ENCODE data around the gene AP1G2. TPM values are rescaled to one million over a fixed set of nuclear protein-coding genes. Genes with fewer than 3 reads are reported as not detected.

AP1G2 gene
- total RNA-seq, 2 experiments from 2014 or later = 193 to 198 TPM

DNA sequence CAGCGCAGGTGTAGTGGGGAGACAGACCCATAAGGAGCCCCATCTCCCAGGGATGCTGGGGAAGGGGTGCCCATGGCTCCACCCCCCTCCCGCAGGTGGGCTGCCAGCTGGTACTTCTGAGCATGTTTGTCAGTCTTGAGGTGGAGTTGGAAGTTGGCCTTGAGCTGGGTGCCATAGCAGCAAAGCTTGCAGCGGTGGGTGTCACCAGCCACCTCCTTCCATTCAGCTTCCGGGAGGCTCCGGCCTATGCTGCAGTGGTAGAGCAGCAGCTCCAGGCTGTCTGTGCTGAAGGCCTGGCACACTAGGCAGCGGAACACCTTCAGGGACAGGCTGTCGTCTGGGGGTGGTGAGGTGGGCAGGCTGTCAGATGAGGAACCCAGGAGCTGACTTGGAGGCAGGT is 34.9 kb downstream of the AP1G2 start:
- no peaks in the 10 kb centered on the region for H3K27me3 ChIP-seq (ENCODE audit: control insufficient read depth in 1 of 2, insufficient read depth in 2 of 2, low read length in 2 of 2)
- POLR2A ChIA-PET = no interaction called here
- Mint-ChIP-seq H3K27ac (no peak overlapping the region), H3K36me3 (ENCODE audit: low read depth) (no peaks in the 10 kb centered on the region), H3K9me3 (no peaks in the 10 kb centered on the region), H3K4me3 (no peak overlapping the region), H3K27me3 (no peaks in the 10 kb centered on the region), H3K4me1 (ENCODE audit: low read depth) (peaks cover 10% of the 10 kb centered on the region)
- DNase-seq (no peak), ATAC-seq (ENCODE audit: poor library complexity) (no peak)
- no peak overlapping the region for H3K4me3 ChIP-seq (ENCODE audit: low read length)
- no peaks in the 10 kb centered on the region for H3K9me3 ChIP-seq (ENCODE audit: control insufficient read depth in 1 of 2, insufficient read depth in 1 of 2, low read length in 2 of 2)
- H3K4me1 ChIP-seq (ENCODE audit: insufficient read depth, low read length) = no peaks in the 10 kb centered on the region
- CTCF ChIA-PET = no interaction called here
- TF ChIP-seq, protein P1, sequence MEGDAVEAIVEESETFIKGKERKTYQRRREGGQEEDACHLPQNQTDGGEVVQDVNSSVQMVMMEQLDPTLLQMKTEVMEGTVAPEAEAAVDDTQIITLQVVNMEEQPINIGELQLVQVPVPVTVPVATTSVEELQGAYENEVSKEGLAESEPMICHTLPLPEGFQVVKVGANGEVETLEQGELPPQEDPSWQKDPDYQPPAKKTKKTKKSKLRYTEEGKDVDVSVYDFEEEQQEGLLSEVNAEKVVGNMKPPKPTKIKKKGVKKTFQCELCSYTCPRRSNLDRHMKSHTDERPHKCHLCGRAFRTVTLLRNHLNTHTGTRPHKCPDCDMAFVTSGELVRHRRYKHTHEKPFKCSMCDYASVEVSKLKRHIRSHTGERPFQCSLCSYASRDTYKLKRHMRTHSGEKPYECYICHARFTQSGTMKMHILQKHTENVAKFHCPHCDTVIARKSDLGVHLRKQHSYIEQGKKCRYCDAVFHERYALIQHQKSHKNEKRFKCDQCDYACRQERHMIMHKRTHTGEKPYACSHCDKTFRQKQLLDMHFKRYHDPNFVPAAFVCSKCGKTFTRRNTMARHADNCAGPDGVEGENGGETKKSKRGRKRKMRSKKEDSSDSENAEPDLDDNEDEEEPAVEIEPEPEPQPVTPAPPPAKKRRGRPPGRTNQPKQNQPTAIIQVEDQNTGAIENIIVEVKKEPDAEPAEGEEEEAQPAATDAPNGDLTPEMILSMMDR (IDR thresholded peaks at IDR 0.05) = no peak
- intact Hi-C loops (cut with DNase I, micrococcal nuclease) = no loop called here
- no peak overlapping the region for H3K27ac ChIP-seq (ENCODE audit: low read depth in 1 of 2, low read length in 2 of 2)
- no peaks in the 10 kb centered on the region for H3K36me3 ChIP-seq (ENCODE audit: insufficient read depth, low read length)

DNA sequence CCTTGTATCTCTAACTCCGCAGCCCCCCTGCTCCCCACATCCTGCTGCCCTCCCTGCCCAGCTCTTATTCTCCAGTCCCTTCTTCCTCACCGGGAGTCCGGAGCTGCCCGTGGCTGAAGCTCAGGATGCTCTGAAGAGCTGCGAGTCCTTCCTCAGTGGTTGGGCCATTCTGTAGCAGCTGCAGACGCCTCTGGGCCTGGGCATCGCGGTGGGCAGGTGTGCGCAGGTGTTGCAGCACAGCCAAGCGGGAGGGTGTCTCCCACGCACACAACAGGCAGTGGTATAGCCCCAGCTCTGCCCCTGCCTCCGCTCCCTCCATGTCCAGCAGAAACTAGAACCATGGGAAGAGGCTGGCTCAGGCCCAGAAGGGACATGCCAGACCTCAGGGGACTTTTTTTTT is 36.2 kb downstream of the AP1G2 start:
- no peak overlapping the region for H3K27ac Mint-ChIP-seq
- Histone ChIP-seq H3K27ac (ENCODE audit: low read depth in 1 of 2, low read length in 2 of 2) (no peak overlapping the region), H3K36me3 (ENCODE audit: insufficient read depth, low read length) (no peaks in the 10 kb centered on the region), H3K4me3 (ENCODE audit: low read length) (no peak overlapping the region), H3K4me1 (ENCODE audit: insufficient read depth, low read length) (no peaks in the 10 kb centered on the region), H3K9me3 (ENCODE audit: control insufficient read depth in 1 of 2, insufficient read depth in 1 of 2, low read length in 2 of 2) (no peaks in the 10 kb centered on the region), H3K27me3 (ENCODE audit: control insufficient read depth in 1 of 2, insufficient read depth in 2 of 2, low read length in 2 of 2) (no peaks in the 10 kb centered on the region)
- no peaks in the 10 kb centered on the region for H3K9me3 Mint-ChIP-seq
- no peak overlapping the region for H3K4me3 Mint-ChIP-seq
- ChIA-PET CTCF (no interaction called here), POLR2A (no interaction called here)
- no peaks in the 10 kb centered on the region for H3K36me3 Mint-ChIP-seq (ENCODE audit: low read depth)
- ATAC-seq (ENCODE audit: poor library complexity) = no peak
- H3K4me1 Mint-ChIP-seq (ENCODE audit: low read depth) = peaks cover 10% of the 10 kb centered on the region
- H3K27me3 Mint-ChIP-seq = no peaks in the 10 kb centered on the region
- intact Hi-C loops (cut with DNase I, micrococcal nuclease) = no loop called here
- TF ChIP-seq, protein P1 (IDR thresholded peaks at IDR 0.05) = no peak
- DNase-seq = no peak

DNA sequence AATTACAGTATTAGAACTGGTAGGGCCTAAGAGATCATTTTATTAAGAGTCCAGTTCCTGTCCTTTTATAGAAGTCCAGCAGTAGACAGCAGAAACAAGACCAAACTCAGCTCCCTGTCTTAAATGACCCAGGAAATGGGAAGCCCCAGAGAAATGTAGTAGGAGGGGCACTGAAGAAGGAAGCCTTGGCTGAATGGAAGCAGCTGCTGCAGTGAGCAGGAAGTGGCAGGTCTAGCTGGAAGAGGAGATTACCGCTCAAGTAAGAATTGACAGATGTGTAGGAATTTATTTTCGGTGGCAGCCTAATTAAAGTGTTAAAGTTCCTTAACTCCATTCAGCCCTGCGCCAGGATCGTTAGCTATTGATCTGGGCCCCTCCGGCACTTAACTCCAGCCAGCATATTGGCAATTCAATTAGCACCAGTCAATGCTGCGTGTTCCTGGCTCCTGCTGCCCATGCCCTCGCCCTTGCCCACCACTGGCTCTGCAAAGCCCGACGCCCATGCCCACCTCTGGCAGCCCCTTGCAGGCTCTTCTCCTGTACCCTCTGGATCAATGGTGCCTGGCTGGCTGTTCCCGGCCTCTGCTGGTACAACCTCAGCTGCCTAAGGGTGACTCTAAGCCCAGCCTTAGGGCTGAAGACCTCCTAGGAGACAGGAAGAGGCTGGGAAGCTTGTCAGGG is 37.1 kb downstream of the AP1G2 start:
- no peak for DNase-seq
- peaks cover 10% of the 10 kb centered on the region for H3K4me1 Mint-ChIP-seq (ENCODE audit: low read depth)
- intact Hi-C loops (cut with DNase I, micrococcal nuclease) = no loop called here
- H3K27ac Mint-ChIP-seq = no peak overlapping the region
- Histone ChIP-seq H3K36me3 (ENCODE audit: insufficient read depth, low read length) (no peaks in the 10 kb centered on the region), H3K27ac (ENCODE audit: low read depth in 1 of 2, low read length in 2 of 2) (no peak overlapping the region), H3K4me3 (ENCODE audit: low read length) (no peak overlapping the region), H3K9me3 (ENCODE audit: control insufficient read depth in 1 of 2, insufficient read depth in 1 of 2, low read length in 2 of 2) (no peaks in the 10 kb centered on the region), H3K4me1 (ENCODE audit: insufficient read depth, low read length) (no peaks in the 10 kb centered on the region), H3K27me3 (ENCODE audit: control insufficient read depth in 1 of 2, insufficient read depth in 2 of 2, low read length in 2 of 2) (no peaks in the 10 kb centered on the region)
- H3K36me3 Mint-ChIP-seq (ENCODE audit: low read depth) = no peaks in the 10 kb centered on the region
- ATAC-seq (ENCODE audit: poor library complexity) = no peak
- no peak overlapping the region for H3K4me3 Mint-ChIP-seq
- H3K27me3 Mint-ChIP-seq = no peaks in the 10 kb centered on the region
- H3K9me3 Mint-ChIP-seq = no peaks in the 10 kb centered on the region
- TF ChIP-seq, protein P1 (IDR thresholded peaks at IDR 0.05) = no peak
- ChIA-PET CTCF (no interaction called here), POLR2A (no interaction called here)

All from CD4-positive, alpha-beta T cell (primary cell).